PC-9 (cell line): ENCODE data around the gene CCDC192. TPM values are rescaled to one million over a fixed set of nuclear protein-coding genes. Genes with fewer than 3 reads are reported as not detected.
A peak's percentile ranks its signal among the peaks of the same experiment; 100 is the strongest.

ENCODE experiments used
- BruUV-seq: library from RNA; stranded (reverse); fragments of 400-500 nt; replicated peaks from 2 replicates; lab custom pipeline; 2021; lab: Mats Ljungman, UMichigan
- CTCF ChIA-PET: fragments of 300-600 bp; sonication (Branson Sonifier 250); formaldehyde crosslinking; loops from one replicate; lab custom pipeline; 2022; ENCODE audit warnings: antibody characterized with exemption; lab: Charles Lee
- POLR2A ChIA-PET: fragments of 300-600 bp; sonication (Branson Sonifier 250); formaldehyde crosslinking; loops from one replicate; lab custom pipeline; 2022; ENCODE audit warnings: antibody characterized with exemption; ENCODE audit not compliant: unreplicated experiment; lab: Charles Lee
- DNase-seq, 2 experiments: peaks; one replicate each; pipeline versions ENCODE4 v3.0.0 to v3.0.0-alpha.2; 2015 to 2022; ENCODE audit warnings: mixed read lengths in 1 of 2
- H2AFZ ChIP-seq: fragments of 200-600 bp; sonication (generic); 2 replicates; pipeline ENCODE4 v1.8.1; 2017; ENCODE audit warnings: antibody characterized with exemption
- H3F3A ChIP-seq: fragments of 200-600 bp; sonication (generic); 2 replicates; pipeline ENCODE4 v1.8.1; 2017; ENCODE audit warnings: antibody characterized with exemption, mild to moderate bottlenecking, low read depth; ENCODE audit not compliant: insufficient read depth
- H3K27ac ChIP-seq: fragments of 200-600 bp; sonication (generic); 2 replicates; pipeline ENCODE4 v1.6.1; 2016; ENCODE audit warnings: mixed run types
- H3K27me3 ChIP-seq: fragments of 200-600 bp; sonication (generic); 2 replicates; pipeline ENCODE4 v1.6.1; 2016; ENCODE audit warnings: low read depth, mixed run types; ENCODE audit not compliant: insufficient read depth
- H3K36me3 ChIP-seq: fragments of 200-600 bp; sonication (generic); 2 replicates; pipeline ENCODE4 v1.6.1; 2016; ENCODE audit warnings: low read depth, mixed run types
- H3K4me1 ChIP-seq: fragments of 200-600 bp; sonication (generic); replicated peaks from 2 replicates; pipeline ENCODE4 v1.6.1; 2016; ENCODE audit warnings: mixed run types; ENCODE audit not compliant: insufficient read depth
- H3K4me2 ChIP-seq: fragments of 200-600 bp; sonication (generic); 2 replicates; pipeline ENCODE4 v1.6.1; 2017; ENCODE audit warnings: mixed run types
- H3K4me3 ChIP-seq: fragments of 200-600 bp; sonication (generic); 2 replicates; pipeline ENCODE4 v1.6.1; 2016; ENCODE audit warnings: mixed run types
- H3K79me2 ChIP-seq: fragments of 200-600 bp; sonication (generic); 2 replicates; pipeline ENCODE4 v1.6.1; 2017; ENCODE audit warnings: low read depth, mixed run types
- H3K9me2 ChIP-seq: fragments of 200-600 bp; sonication (generic); 2 replicates; pipeline ENCODE4 v1.8.1; 2017; ENCODE audit warnings: mild to moderate bottlenecking; ENCODE audit not compliant: insufficient read depth
- H3K9me3 ChIP-seq: fragments of 200-600 bp; sonication (generic); 2 replicates; pipeline ENCODE4 v1.8.1; 2016; ENCODE audit warnings: low read depth; ENCODE audit not compliant: insufficient read depth
- H4K20me1 ChIP-seq: fragments of 200-600 bp; sonication (generic); 2 replicates; pipeline ENCODE4 v1.8.1; 2017; ENCODE audit not compliant: insufficient read depth
- EZH2 ChIP-seq: fragments of 200-600 bp; sonication (generic); IDR thresholded peaks from 2 replicates; pipeline ENCODE4 v1.8.0; 2017; ENCODE audit warnings: antibody characterized with exemption, low read depth
- intact Hi-C: fragments of 100-400 bp; cut with micrococcal nuclease; formaldehyde crosslinking; loops from one replicate; pipeline ENCODE4 v1.10.0; 2022; ENCODE audit not compliant: unreplicated experiment
- total RNA-seq: library from RNA; stranded (reverse); gene quantifications from 2 replicates; pipeline ENCODE4 v1.2.3, GENCODE V29; 2021
- TF ChIP-seq, protein P1 (sequence below): fragments of 200-600 bp; sonication (generic); conservative IDR thresholded peaks from 2 replicates; pipeline ENCODE4 v1.6.1; 2017; ENCODE audit warnings: mixed run types, antibody characterized with exemption, mild to moderate bottlenecking, moderate library complexity

CCDC192 gene
- total RNA-seq, 1 experiment from 2014 or later: not detected

DNA sequence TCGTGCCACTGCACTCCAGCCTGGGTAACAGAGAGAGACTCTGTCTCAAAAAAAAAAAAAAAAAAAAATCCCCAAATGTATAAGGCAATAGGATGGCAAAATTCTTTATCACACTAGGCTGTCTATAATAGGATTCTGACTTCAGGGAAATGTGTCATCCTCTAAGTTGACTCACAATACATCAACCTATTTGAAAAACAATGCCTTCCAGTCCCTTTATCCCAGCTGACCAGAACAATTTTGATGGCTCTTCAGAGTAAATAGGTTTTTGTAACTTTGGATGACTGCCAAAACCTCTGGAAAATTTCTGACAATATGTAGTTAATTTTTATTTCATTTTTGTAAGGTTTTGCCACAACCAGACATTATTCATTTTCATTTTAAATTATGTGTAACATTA is 184.1 kb downstream of the CCDC192 start:
- POLR2A ChIA-PET: no interaction called here
- Histone ChIP-seq H4K20me1 (no peaks in the 10 kb centered on the region), H3K36me3 (no peaks in the 10 kb centered on the region), H2AFZ (no peak overlapping the region), H3K9me3 (no peaks in the 10 kb centered on the region; the same call in 1 of the 2 replicates), H3K9me2 (no peaks in the 10 kb centered on the region), H3F3A (peaks cover 2% of the 10 kb centered on the region; the same call in 1 of the 2 replicates), H3K4me2 (no peak overlapping the region), H3K79me2 (no peaks in the 10 kb centered on the region), H3K4me1 (peaks cover 10% of the 10 kb centered on the region), H3K27me3 (no peaks in the 10 kb centered on the region), H3K27ac (no peak overlapping the region), H3K4me3 (no peak overlapping the region)
- TF ChIP-seq, protein P1, sequence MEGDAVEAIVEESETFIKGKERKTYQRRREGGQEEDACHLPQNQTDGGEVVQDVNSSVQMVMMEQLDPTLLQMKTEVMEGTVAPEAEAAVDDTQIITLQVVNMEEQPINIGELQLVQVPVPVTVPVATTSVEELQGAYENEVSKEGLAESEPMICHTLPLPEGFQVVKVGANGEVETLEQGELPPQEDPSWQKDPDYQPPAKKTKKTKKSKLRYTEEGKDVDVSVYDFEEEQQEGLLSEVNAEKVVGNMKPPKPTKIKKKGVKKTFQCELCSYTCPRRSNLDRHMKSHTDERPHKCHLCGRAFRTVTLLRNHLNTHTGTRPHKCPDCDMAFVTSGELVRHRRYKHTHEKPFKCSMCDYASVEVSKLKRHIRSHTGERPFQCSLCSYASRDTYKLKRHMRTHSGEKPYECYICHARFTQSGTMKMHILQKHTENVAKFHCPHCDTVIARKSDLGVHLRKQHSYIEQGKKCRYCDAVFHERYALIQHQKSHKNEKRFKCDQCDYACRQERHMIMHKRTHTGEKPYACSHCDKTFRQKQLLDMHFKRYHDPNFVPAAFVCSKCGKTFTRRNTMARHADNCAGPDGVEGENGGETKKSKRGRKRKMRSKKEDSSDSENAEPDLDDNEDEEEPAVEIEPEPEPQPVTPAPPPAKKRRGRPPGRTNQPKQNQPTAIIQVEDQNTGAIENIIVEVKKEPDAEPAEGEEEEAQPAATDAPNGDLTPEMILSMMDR: no peak
- no peak for TF ChIP-seq EZH2
- intact Hi-C loops: no loop called here
- BruUV-seq: no TSS peak
- DNase-seq: no peak
- CTCF ChIA-PET: interaction anchor here (0.6 kb wide), 1 partner anchor 23 kb away, joined by 3 read pairs; no protein-coding TSS in a partner anchor

DNA sequence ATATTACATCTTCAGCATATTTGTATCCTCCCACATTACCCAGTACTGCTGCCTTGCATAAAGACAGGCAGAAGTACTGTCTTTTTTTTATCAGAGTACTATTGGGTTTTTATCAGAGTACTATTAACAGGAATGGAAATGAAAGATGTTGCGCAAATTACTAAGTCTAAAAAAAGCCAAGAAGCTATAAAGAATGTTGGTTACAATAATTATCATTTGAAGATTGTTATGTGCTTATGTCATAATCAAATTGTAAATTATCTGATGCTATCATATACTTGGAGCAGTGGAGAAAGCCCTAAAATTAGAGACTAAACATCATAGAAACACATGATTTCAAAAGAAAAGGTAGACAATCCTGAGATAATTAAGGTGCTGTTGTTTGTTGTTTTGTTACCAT is 188.8 kb downstream of the CCDC192 start:
- intact Hi-C loops: loop anchor here (1.0 to 5.0 kb wide), 4 partner anchors 42 to 190 kb away; partner anchors contain the start of gene SLC12A2
- Histone ChIP-seq H3K27ac (no peak overlapping the region; the same call in 1 of the 2 replicates), H2AFZ (no peak overlapping the region), H3K4me2 (no peak overlapping the region), H4K20me1 (no peaks in the 10 kb centered on the region), H3K4me1 (peaks cover 23% of the 10 kb centered on the region), H3K79me2 (no peaks in the 10 kb centered on the region), H3K27me3 (no peaks in the 10 kb centered on the region), H3K4me3 (no peak overlapping the region), H3K36me3 (no peaks in the 10 kb centered on the region), H3K9me2 (no peaks in the 10 kb centered on the region), H3K9me3 (no peaks in the 10 kb centered on the region), H3F3A (peaks cover 7% of the 10 kb centered on the region; the same call in 1 of the 2 replicates)
- TF ChIP-seq, protein P1: no peak
- TF ChIP-seq EZH2: no peak
- ChIA-PET CTCF (interaction anchor here (1.3 kb wide), 1 partner anchor 14 kb away, joined by 7 read pairs; no protein-coding TSS in a partner anchor), POLR2A (interaction anchor here (0.5 to 0.9 kb wide), 2 partner anchors 17 to 25 kb away, joined by 3 to 4 read pairs; no protein-coding TSS in a partner anchor)
- no peak for DNase-seq
- BruUV-seq: no TSS peak

DNA sequence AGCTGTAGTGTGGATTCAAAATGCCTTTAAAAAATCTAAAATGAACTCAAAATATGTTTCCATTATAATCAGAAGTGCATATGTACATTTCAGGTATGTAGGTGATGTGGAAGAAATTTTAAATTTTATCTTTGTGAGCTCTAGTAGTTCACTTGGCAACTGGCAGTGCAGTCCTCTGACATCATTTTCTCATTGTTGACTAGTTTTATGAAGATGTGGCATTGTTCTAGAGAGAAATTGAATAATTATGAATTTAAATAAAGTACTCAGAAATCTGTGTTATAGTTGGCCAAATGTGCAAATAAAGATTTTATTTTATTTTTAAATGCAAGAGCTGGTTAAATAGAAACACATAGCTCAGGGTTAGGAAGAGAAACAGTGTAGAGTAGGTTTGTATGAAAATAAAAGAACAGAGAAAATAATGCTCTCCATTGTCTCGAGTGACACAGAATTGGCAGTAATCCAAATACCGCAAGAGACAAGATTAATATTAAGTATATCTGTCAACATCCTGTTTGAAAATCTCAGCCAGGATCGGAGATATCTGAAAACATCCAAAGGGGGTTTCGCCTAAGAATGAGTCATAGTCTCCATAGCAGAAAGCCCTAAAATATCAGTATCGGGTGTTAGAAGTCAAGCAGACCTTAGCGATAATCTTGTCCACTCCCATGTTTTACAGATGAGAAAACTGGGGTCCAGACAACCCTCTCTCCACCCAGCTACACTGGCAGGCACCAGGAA is 189.4 kb downstream of the CCDC192 start:
- Histone ChIP-seq H3K9me2 (no peaks in the 10 kb centered on the region), H2AFZ (no peak overlapping the region), H3K27ac (peak overlapping the region; percentile 75), H3K4me2 (peak overlapping the region; percentile 49), H3F3A (peaks cover 7% of the 10 kb centered on the region; the same call in 1 of the 2 replicates), H3K36me3 (no peaks in the 10 kb centered on the region), H3K27me3 (no peaks in the 10 kb centered on the region), H3K79me2 (no peaks in the 10 kb centered on the region), H3K4me1 (peaks cover 23% of the 10 kb centered on the region), H3K4me3 (no peak overlapping the region), H3K9me3 (no peaks in the 10 kb centered on the region), H4K20me1 (no peaks in the 10 kb centered on the region)
- intact Hi-C loops: loop anchor here (1.0 to 5.0 kb wide), 4 partner anchors 42 to 190 kb away; partner anchors contain the start of gene SLC12A2
- POLR2A ChIA-PET: interaction anchor here (0.5 to 0.6 kb wide), 2 partner anchors 24 to 433 kb away, joined by 4 read pairs; no protein-coding TSS in a partner anchor
- peak; percentile 35 to 80 for DNase-seq
- BruUV-seq: no TSS peak
- CTCF ChIA-PET: interaction anchor here (1.3 kb wide), 1 partner anchor 14 kb away, joined by 7 read pairs; no protein-coding TSS in a partner anchor
- TF ChIP-seq, protein P1: no peak
- TF ChIP-seq EZH2: no peak
